Hepatocyte (in vitro differentiated cells): ENCODE data around the gene FUT1. TPM values are rescaled to one million over a fixed set of nuclear protein-coding genes. Genes with fewer than 3 reads are reported as not detected.

Experiments used
- DNase-seq: peaks from one replicate; pipeline ENCODE4 v3.0.0-alpha.2; 2016; ENCODE audit warnings: low spot score
- H2AFZ ChIP-seq: fragments of 200-600 bp; sonication (generic); 2 replicates; pipeline ENCODE4 v1.6.0; 2016; ENCODE audit warnings: antibody characterized with exemption, mild to moderate bottlenecking
- H3K27ac ChIP-seq: fragments of 200-600 bp; sonication (generic); 2 replicates; pipeline ENCODE4 v1.5.1; 2016; ENCODE audit warnings: mild to moderate bottlenecking
- H3K27me3 ChIP-seq: fragments of 200-600 bp; sonication (generic); 2 replicates; pipeline ENCODE4 v1.6.1; 2016
- H3K36me3 ChIP-seq: fragments of 200-600 bp; sonication (generic); replicated peaks from 2 replicates; pipeline ENCODE4 v1.5.1; 2016; ENCODE audit warnings: low read depth; ENCODE audit not compliant: insufficient read depth
- H3K4me1 ChIP-seq: fragments of 200-600 bp; sonication (generic); 2 replicates; pipeline ENCODE4 v1.5.1; 2016; ENCODE audit warnings: mild to moderate bottlenecking, moderate library complexity; ENCODE audit not compliant: insufficient read depth
- H3K4me2 ChIP-seq: fragments of 200-600 bp; sonication (generic); 2 replicates; pipeline ENCODE4 v1.6.0; 2016
- H3K4me3 ChIP-seq: fragments of 200-600 bp; sonication (generic); 2 replicates; pipeline ENCODE4 v1.5.1; 2016; ENCODE audit warnings: mild to moderate bottlenecking
- H3K79me2 ChIP-seq: fragments of 200-600 bp; sonication (generic); 2 replicates; pipeline ENCODE4 v1.6.0; 2017; ENCODE audit warnings: mild to moderate bottlenecking
- H3K9me2 ChIP-seq: fragments of 200-600 bp; sonication (generic); replicated peaks from 2 replicates; pipeline ENCODE4 v1.6.0; 2017; ENCODE audit warnings: mild to moderate bottlenecking; ENCODE audit not compliant: insufficient read depth
- H3K9me3 ChIP-seq: fragments of 200-600 bp; sonication (generic); 2 replicates; pipeline ENCODE4 v1.5.1; 2016; ENCODE audit warnings: low read depth, mild to moderate bottlenecking
- H4K20me1 ChIP-seq: fragments of 200-600 bp; sonication (generic); 2 replicates; pipeline ENCODE4 v1.6.0; 2016; ENCODE audit warnings: mild to moderate bottlenecking; ENCODE audit not compliant: insufficient read depth, poor library complexity, severe bottlenecking
- EZH2 ChIP-seq: fragments of 200-600 bp; sonication (generic); IDR thresholded peaks from 2 replicates; pipeline ENCODE4 v1.6.1; 2016; ENCODE audit warnings: antibody characterized with exemption, mild to moderate bottlenecking, borderline replicate concordance
- EZH2phosphoT487 ChIP-seq: fragments of 200-600 bp; sonication (generic); IDR thresholded peaks from one replicate; pipeline ENCODE4 v1.6.1; 2018; ENCODE audit warnings: antibody characterized with exemption, mild to moderate bottlenecking, low read depth, moderate library complexity; ENCODE audit not compliant: unreplicated experiment, severe bottlenecking
- WGBS: methylation state at CpG from one replicate; pipeline ENCODE4 v1.1.6; 2016; ENCODE audit warnings: low lambda C conversion rate; ENCODE audit errors: missing lambda C conversion rate; 5-methylcytosine and 5-hydroxymethylcytosine counted together
- polyA plus RNA-seq: library from polyadenylated mRNA; unstranded; fragments of >200 nt; fragmentation: Nextera tagmentation; extraction: Ambion mirVana; gene quantifications from 2 replicates; pipeline ENCODE4 v1.2.1, GENCODE V29; 2016
- total RNA-seq: library from RNA; depleted of rRNA; stranded (reverse); fragments of >200 nt; gene quantifications from 2 replicates; pipeline ENCODE4 v1.2.3, GENCODE V29; 2014
- TF ChIP-seq, protein P1 (sequence below): fragments of 200-600 bp; sonication (generic); IDR thresholded peaks from 2 replicates; pipeline ENCODE4 v1.5.1; 2016; ENCODE audit warnings: antibody characterized with exemption, mild to moderate bottlenecking; ENCODE audit not compliant: poor library complexity

Gene FUT1
- total RNA-seq (2.4 TPM in 2 replicates), polyA plus RNA-seq (4.3 and 5.2 TPM in 2 replicates)

GRCh38 chr19:48752496-48753365 is at the start of gene FUT1:
Gene FUT1 (minus strand): TSS chr19:48752641. CDS start chr19:48751281, 1,360 bp downstream.
- H3K27ac ChIP-seq = peak within 1 kb of the TSS; percentile 67
- peaks cover 11% of the 10 kb centered on the region for H3K27me3 ChIP-seq
- no peaks in the 10 kb centered on the region for H3K9me2 ChIP-seq
- no peaks in the 10 kb centered on the region for H3K9me3 ChIP-seq
- H3K79me2 ChIP-seq = no peaks in the 10 kb centered on the region
- peak; percentile 92 for DNase-seq
- H3K4me1 ChIP-seq = peaks cover 7% of the 10 kb centered on the region
- no peaks in the 10 kb centered on the region for H4K20me1 ChIP-seq
- peak within 1 kb of the TSS; percentile 28 for H3K4me3 ChIP-seq
- H2AFZ ChIP-seq = peak within 1 kb of the TSS; percentile 52
- peak within 1 kb of the TSS; percentile 87 for H3K4me2 ChIP-seq
- H3K36me3 ChIP-seq = no peaks in the 10 kb centered on the region
- TF ChIP-seq, protein P1, sequence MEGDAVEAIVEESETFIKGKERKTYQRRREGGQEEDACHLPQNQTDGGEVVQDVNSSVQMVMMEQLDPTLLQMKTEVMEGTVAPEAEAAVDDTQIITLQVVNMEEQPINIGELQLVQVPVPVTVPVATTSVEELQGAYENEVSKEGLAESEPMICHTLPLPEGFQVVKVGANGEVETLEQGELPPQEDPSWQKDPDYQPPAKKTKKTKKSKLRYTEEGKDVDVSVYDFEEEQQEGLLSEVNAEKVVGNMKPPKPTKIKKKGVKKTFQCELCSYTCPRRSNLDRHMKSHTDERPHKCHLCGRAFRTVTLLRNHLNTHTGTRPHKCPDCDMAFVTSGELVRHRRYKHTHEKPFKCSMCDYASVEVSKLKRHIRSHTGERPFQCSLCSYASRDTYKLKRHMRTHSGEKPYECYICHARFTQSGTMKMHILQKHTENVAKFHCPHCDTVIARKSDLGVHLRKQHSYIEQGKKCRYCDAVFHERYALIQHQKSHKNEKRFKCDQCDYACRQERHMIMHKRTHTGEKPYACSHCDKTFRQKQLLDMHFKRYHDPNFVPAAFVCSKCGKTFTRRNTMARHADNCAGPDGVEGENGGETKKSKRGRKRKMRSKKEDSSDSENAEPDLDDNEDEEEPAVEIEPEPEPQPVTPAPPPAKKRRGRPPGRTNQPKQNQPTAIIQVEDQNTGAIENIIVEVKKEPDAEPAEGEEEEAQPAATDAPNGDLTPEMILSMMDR = no peak
- TF ChIP-seq EZH2phosphoT487 (no peak), EZH2 (no peak)
- WGBS = 3% methylated on average over 63 of the region's 73 CpGs

DNA sequence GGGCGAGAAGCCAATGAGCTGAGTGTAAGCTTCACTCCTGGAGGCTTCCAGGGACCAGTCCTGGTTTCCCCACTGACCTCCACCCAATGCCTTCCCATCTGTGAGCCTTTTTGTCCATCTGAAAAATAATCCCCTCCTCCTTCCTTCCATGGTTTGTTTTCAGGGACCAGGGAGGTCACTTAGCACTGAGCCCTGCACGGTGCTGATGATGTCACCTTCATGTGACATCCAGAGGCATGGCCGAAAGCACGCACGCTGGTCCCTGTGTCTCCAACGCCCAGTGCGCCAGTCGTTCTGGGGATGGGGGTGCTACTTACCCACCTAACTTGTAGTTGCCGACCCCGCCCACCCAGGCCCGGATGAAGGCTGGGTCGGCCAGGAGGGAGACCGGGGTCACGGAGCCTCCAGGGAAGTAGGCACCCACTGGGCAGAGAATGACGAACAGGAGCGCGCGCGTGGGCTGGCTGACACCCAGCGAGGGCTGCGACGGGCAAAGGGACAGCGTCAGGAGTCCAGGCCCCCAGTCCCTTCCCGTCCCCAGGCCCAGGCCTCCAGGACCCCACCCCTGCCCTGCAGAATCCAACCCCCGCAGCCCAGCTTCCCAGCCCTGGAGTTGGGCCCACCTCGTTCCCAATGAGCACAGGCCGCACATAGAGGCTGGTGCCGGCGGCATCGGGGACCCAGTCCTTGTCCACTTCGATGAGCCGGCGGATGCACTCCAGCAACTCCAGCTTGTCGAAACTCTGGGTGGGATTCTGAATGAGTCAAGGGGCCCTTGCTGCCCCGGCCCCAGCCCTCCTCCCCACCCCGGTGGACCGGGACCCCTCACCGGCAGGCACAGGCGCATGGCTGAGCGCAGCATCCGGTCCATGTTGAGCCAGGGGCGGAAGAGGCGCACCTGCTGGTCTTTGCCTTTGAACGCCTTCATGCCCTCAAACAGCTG is 47.2 kb upstream of the FUT1 start:
- 93% methylated on average over 33 of the region's 44 CpGs for WGBS
- TF ChIP-seq EZH2phosphoT487 (no peak), EZH2 (no peak)
- TF ChIP-seq, protein P1 = no peak
- no peaks in the 10 kb centered on the region for H3K36me3 ChIP-seq

DNA sequence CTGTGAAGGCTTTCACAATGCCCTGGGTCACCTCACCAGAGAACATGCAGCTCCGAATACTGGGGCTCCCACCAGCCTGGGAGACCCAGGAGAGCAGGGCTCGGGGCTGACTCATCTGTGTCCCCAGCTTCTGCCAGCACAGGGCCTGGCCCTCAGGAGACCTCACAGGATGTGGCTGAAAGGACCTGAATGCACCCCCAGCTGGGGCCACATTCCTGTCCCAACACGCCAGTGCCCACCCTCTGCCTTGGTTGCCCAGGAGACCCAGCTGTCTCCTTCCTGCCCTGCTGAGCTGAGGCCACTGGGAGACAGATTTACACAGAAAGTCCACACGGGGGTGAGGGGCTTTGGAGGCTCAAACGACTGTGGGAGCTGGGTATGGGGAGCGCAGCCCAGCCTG is 46.5 kb upstream of the FUT1 start:
- whole genome bisulfite sequencing = 75% methylated on average over 6 of the region's 6 CpGs
- Histone ChIP-seq H3K27ac (no peak overlapping the region), H3K36me3 (no peaks in the 10 kb centered on the region), H3K27me3 (no peaks in the 10 kb centered on the region), H3K4me2 (no peak overlapping the region), H3K4me1 (peaks cover 4% of the 10 kb centered on the region), H3K4me3 (no peak overlapping the region), H3K9me2 (no peaks in the 10 kb centered on the region), H4K20me1 (no peaks in the 10 kb centered on the region), H3K9me3 (no peaks in the 10 kb centered on the region), H2AFZ (no peak overlapping the region), H3K79me2 (no peaks in the 10 kb centered on the region)
- DNase-seq = no peak
- TF ChIP-seq, protein P1 = no peak
- TF ChIP-seq EZH2 = no peak
- no peak for TF ChIP-seq EZH2phosphoT487

More for the DNA sequence above, 47.2 kb upstream of the FUT1 start:
- Histone ChIP-seq H3K4me3 (no peak overlapping the region), H3K4me2 (no peak overlapping the region), H3K4me1 (peaks cover 4% of the 10 kb centered on the region), H3K79me2 (no peaks in the 10 kb centered on the region), H3K27me3 (no peaks in the 10 kb centered on the region), H3K27ac (no peak overlapping the region), H3K9me3 (no peaks in the 10 kb centered on the region), H2AFZ (no peak overlapping the region), H3K9me2 (no peaks in the 10 kb centered on the region), H4K20me1 (no peaks in the 10 kb centered on the region)
- no peak for DNase-seq
